ENCODE measurements around the gene APPBP2. TPM values are rescaled to one million over a fixed set of nuclear protein-coding genes. Genes with fewer than 3 reads are reported as not detected.
A peak's percentile ranks its signal among the peaks of the same experiment; 100 is the strongest.
"Not testable (repeated sequence)": the region's sequence is repeated elsewhere in the genome, so short reads cannot be mapped to it uniquely, and the experiment has no call there.

Gene APPBP2, protein sequence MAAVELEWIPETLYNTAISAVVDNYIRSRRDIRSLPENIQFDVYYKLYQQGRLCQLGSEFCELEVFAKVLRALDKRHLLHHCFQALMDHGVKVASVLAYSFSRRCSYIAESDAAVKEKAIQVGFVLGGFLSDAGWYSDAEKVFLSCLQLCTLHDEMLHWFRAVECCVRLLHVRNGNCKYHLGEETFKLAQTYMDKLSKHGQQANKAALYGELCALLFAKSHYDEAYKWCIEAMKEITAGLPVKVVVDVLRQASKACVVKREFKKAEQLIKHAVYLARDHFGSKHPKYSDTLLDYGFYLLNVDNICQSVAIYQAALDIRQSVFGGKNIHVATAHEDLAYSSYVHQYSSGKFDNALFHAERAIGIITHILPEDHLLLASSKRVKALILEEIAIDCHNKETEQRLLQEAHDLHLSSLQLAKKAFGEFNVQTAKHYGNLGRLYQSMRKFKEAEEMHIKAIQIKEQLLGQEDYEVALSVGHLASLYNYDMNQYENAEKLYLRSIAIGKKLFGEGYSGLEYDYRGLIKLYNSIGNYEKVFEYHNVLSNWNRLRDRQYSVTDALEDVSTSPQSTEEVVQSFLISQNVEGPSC
- polyA plus RNA-seq (2013, experiment 1 of 2; ENCODE audit: insufficient read length) = 31.8 TPM
- polyA plus RNA-seq (2013, experiment 2 of 2; ENCODE audit: insufficient read length) = 29.3 TPM

DNA sequence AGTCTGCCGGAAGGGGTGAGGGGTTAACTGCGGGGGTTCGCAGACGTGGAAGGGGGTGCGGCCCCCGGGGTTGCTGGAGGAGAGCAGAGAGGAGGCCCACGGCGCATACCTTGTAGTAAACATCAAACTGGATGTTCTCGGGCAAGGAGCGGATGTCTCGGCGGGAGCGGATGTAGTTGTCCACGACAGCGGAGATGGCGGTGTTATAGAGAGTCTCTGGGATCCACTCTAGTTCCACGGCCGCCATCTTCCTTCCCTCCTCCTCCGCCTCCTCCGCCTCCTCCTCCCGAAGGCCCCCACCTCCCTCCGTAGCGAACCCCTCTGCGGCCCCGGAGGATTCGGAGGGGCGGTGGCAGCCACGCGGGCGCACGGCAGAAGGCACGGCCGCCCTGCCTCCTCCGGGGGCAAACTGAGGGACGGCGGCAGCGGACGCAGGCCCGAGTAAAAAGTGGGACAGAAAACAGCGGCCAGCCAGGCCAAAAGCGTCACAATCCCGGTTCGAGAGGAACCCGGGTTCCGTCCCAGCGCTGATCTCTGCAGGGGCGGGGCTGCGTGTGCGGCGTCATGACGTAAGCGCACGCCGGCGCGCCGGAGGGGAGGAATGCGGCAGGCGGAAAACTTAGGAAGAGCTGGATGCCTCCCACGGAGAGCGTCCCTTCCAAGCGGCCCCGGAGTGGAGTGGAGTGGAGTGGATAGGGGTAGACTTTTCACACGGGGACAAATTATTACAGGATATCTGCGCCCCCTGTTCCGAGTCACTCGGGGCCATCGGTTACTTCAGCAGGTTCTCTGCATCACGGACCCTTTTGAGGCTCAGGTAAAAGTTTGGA lies at the start of gene APPBP2:
Gene APPBP2, minus strand, starts transcription at position 558 of the 830 bp plus-strand sequence. Its CDS starts 311 bp downstream, at position 247.
- DNase-seq = peak; percentile 88

DNA sequence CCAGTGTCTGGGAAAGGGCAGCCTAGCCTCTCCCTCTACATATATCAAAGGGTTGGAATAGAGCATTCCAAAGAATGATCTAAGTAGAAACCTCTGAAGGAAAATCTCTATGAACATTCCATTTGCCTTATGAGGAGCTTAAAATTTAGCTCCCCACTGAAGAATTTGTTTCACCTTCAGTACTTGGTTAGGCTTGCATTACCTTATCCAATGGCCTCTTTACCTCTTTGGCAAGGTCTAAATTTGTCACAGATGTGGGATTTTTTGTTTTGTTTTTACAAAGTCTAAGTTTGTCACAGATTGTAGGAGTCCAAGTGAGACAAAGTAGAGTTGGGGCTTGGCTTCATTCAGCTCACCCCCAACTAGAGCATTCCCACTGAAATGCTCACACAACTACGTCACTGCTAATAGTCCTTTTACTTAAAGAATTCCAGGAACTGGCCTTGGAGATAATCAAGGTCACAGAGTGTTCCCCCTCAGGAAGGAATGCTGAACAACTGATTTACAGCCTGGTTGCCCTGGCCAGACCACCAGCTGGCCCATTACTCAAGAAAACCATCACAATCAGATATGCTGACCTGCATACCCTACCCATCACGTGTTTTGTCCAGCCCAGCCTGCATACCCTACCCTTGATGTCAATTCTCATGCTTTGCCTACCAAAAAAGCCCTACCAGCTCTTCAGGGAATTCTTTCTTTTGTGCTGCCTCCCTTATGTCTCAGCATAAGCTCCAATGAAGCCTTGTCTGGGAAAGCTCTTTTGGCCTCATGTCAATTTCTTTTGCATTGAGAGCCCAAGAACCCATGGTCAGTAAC lies 47.4 kb upstream of the APPBP2 start:
- DNase-seq = peak; percentile 91

DNA sequence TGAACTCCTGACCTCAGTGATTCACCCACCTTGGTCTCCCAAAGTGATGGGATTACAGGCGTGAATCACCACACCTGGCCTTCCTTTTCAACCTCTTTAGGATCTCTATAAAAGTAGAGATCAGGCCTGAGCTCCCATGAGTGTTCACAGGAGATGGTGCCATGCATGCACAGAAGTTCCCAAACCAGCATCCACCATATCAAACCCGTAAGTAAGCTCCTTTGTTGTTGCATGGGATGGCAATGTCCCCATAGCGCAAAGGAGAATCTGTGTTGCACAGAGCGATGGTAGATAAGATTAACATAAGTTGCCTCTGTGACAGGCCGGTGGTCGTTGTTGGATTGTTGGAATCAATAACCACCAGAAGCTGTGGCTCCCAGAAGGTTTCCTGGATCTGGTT lies 39.2 kb upstream of the APPBP2 start:
- DNase-seq = no peak

DNA sequence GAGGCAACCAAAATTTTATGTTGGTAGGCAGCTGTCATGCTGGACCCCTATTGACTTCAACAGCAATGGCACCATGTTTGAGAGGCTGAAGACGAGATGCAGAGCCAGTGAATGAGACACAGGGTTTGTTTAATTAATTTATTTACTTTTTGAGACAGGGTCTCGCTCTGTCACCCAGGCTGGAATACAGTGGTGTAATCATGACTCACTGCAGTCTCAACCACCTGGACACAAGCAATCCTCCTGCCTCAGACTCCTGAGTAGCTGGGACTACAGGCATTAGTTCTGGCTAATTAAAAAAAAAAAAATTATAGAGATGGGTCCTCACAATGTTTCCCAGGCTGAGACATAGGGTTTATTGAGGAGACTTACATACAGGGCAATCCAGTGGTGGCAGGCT lies 37.7 kb upstream of the APPBP2 start:
- DNase-seq = no peak

DNA sequence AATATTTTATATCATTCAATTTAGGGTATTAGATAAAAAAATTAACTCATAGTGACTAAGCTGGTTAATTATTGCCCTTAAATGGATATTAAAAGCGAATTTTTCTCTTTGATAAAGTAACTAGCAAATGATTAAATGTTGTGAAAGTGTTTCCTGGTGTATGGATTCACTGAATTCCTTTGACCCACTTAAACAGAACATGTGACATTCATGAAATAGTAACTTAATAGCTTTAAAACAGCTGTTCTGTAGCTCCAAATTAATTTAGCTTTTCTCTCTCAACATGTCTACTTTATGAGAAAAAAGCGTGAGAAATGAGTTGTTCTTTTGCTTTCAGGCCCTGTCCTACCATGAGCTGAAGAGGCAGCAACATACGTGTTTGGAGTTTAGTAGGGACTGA lies 36.4 kb upstream of the APPBP2 start:
- DNase-seq = no peak

DNA sequence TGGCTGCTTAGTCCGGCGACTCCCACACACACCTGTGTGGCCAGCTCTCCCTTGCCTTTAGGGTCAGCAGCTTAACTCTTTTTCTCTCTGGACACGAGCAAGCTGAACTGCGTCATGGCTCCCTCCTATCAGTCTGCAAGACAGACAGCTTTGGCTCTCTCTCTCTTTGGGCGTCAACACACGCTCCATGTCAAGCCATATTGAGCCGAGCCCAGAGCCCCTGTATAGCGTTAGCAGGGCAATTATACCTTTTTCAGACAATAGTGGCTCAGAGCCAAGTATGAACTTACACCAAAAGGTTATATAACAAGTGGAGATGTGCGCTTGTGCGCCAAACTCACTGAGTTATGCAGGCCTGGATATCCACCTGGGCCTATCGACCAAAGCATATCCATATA lies 34.8 kb upstream of the APPBP2 start:
- no peak for DNase-seq

DNA sequence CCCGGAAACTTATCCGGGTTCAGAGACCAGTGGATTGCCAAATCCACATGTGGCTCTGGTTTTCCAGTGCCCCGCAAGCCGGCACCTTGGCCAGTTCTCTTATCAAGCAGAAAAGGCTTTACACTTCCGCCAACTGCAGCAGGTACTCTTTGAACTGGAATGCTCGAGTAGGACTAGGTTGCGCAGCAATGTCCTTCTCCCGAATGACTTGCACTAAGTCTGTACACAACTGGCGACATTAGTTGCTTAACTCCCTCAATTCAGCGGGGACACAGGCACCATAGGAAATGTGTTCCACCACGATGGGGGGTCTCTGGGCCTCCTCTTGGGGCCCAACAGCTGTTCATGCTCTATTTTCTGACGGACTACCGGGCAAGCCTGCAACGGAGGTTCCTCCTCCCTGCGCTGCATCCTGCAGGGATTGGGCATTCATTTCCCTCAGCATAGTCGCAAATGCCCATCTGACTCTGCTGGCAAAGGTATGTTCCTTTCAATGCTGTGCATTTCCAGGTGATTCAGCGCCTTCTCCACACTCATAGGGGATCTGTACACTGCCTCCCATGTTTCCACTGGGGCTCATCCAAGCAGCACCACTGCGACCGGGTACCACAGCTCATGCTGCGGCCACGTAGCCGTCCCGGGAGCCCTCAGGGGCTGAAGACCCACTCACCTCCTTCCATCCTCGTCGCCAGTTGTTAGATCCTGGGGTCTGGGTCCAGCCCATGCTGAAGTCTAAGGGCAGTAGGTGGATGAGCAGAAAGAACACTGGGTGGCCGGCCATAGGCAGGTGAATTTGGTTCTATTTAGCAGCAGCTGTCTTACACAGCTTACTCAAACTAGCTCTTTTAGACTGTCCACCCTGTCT lies 34.2 kb upstream of the APPBP2 start:
- no peak for DNase-seq

DNA sequence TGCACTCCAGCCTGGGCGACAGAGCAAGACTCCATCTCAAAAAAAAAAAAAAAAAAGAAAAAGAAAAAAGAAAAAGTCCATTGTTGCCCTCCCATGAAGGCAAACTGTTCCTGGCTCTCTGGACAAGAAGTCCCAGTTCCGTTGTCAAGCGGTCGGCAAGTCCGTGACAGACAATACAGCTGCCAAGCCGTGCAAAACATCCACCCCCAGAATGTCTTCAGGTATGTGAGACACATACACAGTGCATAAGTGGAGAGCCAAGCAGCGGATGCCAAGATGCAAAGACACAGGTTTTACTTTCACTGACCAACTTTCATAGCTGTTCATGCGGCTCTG lies 33.6 kb upstream of the APPBP2 start:
- DNase-seq = no peak

DNA sequence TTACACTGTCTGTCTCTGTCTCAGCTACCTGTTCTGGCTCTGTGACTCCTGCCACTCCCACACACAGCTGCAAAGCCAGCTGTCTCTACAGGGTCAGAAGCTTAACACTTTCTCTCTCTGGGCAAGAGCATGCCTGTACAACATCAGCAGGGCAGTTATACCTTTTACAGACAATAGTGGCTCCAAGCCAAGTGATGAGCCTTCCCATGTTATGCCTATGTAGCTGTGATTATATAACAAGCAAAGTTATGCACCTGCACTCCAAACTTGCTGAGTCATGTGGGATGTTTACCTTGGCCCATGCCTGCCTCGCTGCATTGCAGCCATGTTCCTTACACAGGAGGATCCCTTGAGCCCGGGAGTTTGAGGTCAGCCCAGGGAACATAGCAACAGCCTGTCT lies 31.8 kb upstream of the APPBP2 start:
- no peak for DNase-seq

DNA sequence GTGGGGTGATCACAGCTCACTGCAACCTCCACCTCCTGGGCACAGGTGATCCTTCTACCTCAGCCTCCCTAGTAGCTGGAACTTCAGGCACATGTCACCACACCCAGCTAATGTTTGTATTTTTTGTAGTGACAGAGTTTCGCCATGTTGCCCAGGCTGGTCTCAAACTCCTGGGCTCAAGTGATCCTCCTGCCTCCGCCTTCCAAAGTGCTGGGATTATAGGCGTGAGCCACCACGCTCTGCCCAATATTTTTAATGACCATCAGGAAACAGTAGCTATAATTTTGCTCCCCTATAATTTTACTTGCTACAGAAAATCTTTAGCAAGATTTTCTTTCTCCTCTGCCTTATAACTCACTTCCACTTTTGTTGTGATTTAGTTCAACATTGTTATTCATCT lies 29.7 kb upstream of the APPBP2 start:
- no peak for DNase-seq

DNA sequence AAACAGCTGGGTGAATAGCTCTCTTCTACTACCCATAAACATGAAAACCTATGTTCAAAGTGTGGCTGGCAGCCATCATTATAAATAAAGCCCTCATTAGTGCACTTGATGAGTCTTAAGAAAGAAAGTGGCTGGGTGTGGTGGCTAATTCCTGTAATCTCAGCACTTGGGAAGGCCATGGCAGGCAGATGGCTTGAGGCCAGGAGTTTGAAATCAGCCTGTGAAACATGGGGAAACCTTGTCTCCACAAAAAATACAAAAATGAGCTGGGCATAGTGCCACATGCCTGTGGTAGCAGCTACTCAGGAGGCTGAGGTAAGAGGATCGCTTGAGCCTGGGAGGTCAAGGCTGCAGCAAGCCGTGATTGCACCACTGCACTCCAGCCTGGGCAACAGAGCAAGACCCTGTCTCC lies 28.3 kb upstream of the APPBP2 start:
- peak; percentile 88 for DNase-seq

DNA sequence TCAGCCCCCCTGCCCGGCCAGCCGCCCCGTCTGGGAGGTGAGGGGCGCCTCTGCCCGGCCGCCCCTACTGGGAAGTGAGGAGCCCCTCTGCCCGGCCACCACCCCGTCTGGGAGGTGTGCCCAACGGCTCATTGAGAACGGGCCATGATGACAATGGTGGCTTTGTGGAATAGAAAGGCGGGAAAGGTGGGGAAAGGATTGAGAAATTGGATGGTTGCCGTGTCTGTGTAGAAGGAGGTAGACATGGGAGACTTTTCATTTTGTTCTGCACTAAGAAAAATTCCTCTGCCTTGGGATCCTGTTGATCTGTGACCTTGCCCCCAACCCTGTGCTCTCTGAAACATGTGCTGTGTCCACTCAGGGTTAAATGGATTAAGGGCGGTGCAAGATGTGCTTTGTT lies 26.2 kb upstream of the APPBP2 start:
- DNase-seq = not testable (repeated sequence)

DNA sequence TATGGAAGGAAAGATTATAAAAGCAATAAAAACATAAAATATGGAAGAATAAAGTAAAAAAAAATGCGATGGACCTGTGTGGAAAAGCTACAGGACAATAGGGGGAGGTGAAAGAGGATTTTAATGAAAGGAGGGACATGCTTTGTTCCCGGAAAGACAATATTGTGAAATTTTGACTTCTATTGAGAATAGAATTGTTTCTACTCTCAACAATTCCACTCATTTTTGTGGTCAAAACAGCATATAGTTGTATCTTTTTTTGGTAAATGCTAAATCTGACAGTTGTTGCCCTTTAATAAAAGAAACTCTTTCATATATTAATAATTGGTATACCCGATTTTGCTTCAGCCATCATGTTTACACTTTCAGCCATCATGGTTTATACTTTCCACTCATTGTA lies 22.9 kb upstream of the APPBP2 start:
- no peak for DNase-seq

DNA sequence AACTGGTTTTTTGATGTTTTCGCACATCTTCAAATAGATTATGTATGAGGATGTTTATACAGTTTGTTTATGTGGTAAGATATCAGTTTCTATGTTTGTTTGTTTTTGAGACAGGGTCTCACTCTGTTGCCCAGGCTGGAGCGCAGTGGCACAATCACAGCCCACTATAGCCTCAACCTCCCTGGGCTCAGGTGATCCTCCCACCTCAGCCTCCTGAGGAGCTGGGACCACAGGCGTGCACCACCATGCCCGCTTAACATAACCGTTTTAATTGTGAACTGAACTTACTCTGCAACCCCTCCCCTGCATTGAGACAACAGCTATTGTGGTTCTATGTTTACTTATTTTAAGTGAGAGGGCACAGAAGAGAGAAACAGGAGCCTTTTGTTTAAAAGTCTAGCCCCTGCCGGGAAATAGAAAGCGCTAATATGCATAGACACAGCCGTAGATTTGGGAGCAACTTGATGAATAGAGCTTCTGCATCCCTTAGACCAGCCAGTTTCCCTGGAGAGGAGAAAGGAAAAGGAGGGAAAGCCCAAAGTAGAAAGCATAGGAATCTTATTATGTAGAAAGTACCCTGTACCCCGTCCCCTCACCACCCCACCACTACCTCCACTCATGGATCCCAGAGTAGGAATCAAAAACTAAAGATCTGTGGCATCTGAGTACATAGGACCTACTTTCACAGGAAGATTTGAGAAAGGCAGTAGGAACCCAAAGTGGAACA lies 19.6 kb upstream of the APPBP2 start:
- DNase-seq = no peak

DNA sequence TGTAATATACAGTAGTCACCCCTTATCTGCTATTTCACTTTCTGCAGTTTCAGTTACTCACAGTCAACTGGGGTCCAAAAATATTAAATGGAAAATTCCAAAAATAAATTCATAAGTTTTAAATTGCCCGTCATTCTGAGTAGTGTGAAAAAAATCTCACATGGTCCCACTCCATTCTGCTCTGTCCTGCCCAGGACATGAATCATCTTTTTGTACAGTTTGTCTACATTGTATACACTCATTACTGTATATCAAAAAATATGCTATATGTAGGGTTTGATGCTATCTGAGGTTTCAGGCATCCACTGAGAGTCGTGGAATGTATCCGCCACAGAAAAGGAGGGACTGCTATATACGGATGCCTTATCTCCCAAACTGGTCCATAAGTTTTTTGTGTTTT lies 16.0 kb upstream of the APPBP2 start:
- DNase-seq = peak; percentile 12

DNA sequence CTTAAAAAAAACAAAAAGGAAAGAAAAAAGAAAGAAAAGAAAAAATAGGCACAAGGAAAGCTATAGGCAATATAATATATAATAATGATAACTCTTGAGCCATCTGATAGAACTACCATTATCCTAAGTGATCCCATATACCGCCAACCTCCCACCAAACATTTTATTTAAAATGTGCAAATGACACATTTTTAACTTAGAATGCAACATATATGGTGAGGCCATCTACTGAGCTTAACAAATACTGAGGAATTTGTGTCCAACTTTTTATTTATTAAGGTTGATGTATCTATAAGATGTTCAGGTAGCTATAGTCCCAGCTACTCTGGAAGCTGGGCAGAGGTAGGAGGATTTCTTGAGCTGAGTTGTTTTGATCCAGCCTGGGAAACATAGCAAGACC lies 14.4 kb upstream of the APPBP2 start:
- no peak for DNase-seq

DNA sequence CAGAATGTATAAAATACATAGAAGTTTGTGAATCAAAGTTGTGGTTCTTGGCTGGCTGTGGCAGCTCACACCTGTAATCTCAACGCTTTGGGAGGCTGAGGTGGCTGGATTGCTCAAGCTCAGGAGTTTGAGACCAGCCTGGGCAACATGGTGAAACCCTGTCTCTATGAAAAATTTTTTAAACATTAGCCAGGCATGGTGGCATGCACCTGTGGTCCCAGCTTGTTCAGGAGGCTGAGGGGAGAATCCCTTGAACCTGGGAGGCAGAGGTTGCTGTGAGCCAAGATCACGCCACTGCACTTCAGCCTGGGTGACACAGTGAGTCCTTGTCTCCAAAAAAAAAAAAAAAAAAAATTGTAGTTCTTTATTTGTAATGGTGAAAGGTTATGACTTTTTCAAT lies 13.8 kb upstream of the APPBP2 start:
- DNase-seq = no peak

DNA sequence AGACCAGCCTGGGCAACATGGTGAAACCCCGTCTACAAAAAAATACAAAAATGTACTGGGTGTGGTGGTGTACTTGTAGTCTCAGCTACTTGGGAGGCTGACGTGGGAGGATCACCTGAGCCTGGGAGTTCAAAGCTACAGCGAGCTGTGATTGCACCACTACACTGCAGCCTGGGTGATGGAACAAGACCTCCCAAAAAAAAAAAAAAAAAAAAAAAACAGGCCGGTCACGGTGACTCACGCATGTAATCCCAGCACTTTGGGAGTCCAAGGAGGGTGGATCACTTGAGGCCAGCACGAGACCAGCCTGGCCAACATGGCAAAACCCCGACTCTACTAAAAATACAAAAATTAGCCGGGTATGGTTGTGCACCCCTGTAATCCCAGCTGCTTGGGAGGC lies 12.7 kb upstream of the APPBP2 start:
- DNase-seq = no peak

DNA sequence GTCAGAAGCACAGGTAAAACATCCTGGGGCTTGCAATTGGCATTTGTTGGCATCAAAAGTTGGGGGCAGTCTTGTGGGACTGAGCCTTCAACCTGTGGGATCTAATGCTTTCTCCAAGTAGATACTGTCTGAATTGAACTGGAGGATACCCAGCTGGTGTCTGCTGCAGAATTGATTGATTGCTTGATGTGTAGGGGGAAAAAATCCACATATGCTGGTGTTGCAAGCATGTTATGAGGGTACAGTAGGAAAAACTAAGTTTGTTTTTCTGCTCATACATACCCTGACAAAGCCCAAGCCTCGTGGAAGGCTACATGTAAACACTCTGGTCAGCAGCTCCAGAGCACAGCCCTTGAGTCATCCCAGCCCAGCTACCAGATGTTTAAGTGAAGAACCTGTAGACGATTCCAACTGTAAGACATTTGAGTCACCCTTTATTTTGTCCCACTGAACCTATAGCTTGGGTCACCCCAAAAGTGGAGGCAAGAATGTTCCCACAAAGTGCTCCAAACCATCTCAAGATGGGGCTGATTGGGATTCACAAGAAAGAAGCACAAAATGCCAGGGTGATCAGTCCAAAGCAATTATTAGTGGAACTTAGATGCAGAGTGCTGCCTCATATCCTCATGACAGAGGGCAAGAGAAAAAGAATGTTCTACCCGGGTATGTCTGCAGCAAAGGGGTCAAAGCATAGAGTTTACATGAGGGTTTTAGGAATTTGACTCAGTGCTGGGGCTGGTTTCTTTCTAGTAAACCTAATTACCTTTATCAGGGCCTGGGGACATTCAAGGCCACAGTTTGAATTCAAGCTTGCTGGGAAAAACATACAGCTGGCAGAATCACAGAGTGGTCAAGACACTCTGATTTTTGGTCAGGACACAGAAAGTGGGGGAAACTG lies 9.6 kb upstream of the APPBP2 start:
- peak; percentile 59 for DNase-seq
